Tongue (tissue), 1 donor: ENCODE measurements around the gene FOXL2NB. TPM values are rescaled to one million over a fixed set of nuclear protein-coding genes. Genes with fewer than 3 reads are reported as not detected.

Experiments used
- total RNA-seq: library from RNA; depleted of rRNA; stranded (reverse); fragments of >200 nt; gene quantifications from one replicate; pipeline ENCODE4 v1.2.3, GENCODE V29; 2014

FOXL2NB gene
- total RNA-seq, 1 donor from 2014 or later: not detected

Other genes starting within 250 kb of the FOXL2NB start
- gene PIK3CB, start 112.3 kb upstream of the FOXL2NB start, total RNA-seq: 24.1 TPM
- 0.41 TPM for gene FOXL2, start 80 bp upstream of the FOXL2NB start, total RNA-seq
- gene PRR23A, start 59.1 kb downstream of the FOXL2NB start, total RNA-seq: not detected
- gene PRR23B, start 73.7 kb downstream of the FOXL2NB start, total RNA-seq: not detected
- gene PRR23C, start 97.7 kb downstream of the FOXL2NB start, total RNA-seq: not detected